Stimulated activated CD4-positive, alpha-beta T cell treated with anti-CD3 and anti-CD28 coated beads, TNF-alpha, amount 100 ng/mL, for 48 hours (primary cell): ENCODE measurements around the gene DSP.

Source experiments
- DNase-seq, 3 donors: peaks; one replicate each; pipeline ENCODE4 v3.0.0-alpha.2; 2020; ENCODE audit warnings: low read depth in 3 of 3

DSP gene

GRCh38 chr6:7594579-7595125 is 53.2 kb downstream of the DSP start:
- no peak for DNase-seq

GRCh38 chr6:7604003-7604402 is 62.5 kb downstream of the DSP start:
- DNase-seq: no peak

- DNase-seq: no peak
Measured at GRCh38 chr6:7604506-7604905, 63.0 kb downstream of the DSP start.

GRCh38 chr6:7615611-7616383 is 74.3 kb downstream of the DSP start:
- DNase-seq: peak in 1 of 3 donors; percentile 17

- no peak for DNase-seq
Measured at GRCh38 chr6:7617801-7618764, 76.6 kb downstream of the DSP start.

- DNase-seq: no peak
Measured at GRCh38 chr6:7621761-7622160, 80.3 kb downstream of the DSP start.

- DNase-seq: no peak
Measured at GRCh38 chr6:7624796-7625710, 83.6 kb downstream of the DSP start.

- DNase-seq: no peak
Measured at GRCh38 chr6:7628479-7628878, 87.0 kb downstream of the DSP start.

GRCh38 chr6:7628909-7629308 is 87.4 kb downstream of the DSP start:
- DNase-seq: no peak

- DNase-seq: no peak
Measured at GRCh38 chr6:7629321-7629720, 87.8 kb downstream of the DSP start.

- DNase-seq: no peak
Measured at GRCh38 chr6:7630792-7631191, 89.3 kb downstream of the DSP start.

- DNase-seq: no peak
Measured at GRCh38 chr6:7631466-7631865, 90.0 kb downstream of the DSP start.

- DNase-seq: no peak
Measured at GRCh38 chr6:7632501-7633290, 91.2 kb downstream of the DSP start.

- no peak for DNase-seq
Measured at GRCh38 chr6:7633361-7633760, 91.9 kb downstream of the DSP start.

- no peak for DNase-seq
Measured at GRCh38 chr6:7636151-7636550, 94.7 kb downstream of the DSP start.
